ENCODE data around the gene USP10.

USP10 gene

DNA sequence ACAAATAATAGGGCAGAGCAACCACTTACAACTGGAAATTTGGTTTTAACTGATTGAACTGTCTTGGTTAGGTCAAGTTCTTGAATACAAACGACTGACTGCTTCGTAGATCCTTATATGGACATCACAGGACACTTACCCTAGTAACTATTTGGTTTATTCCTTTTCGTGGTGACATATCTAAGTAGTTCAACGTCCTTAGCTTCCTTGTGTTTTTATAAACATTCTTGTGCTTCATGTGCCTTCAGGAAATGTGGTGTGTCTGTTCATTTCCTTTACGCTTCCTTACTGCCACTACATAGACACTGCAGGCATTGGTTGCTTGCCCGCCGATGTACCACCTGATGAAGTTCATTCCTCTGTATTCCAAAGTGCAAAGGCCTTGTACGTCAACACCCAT lies 59.3 kb downstream of the USP10 start:
- TF ChIP-seq FOXM1 (IDR thresholded peaks at IDR 0.05; ENCODE audit: borderline replicate concordance, low read depth), result no peak
- no peak for TF ChIP-seq CREB1 (IDR thresholded peaks at IDR 0.05; ENCODE audit: low read depth)
- TF ChIP-seq, protein P1, sequence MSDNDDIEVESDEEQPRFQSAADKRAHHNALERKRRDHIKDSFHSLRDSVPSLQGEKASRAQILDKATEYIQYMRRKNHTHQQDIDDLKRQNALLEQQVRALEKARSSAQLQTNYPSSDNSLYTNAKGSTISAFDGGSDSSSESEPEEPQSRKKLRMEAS (IDR thresholded peaks at IDR 0.05), result no peak
- TF ChIP-seq, protein P2, sequence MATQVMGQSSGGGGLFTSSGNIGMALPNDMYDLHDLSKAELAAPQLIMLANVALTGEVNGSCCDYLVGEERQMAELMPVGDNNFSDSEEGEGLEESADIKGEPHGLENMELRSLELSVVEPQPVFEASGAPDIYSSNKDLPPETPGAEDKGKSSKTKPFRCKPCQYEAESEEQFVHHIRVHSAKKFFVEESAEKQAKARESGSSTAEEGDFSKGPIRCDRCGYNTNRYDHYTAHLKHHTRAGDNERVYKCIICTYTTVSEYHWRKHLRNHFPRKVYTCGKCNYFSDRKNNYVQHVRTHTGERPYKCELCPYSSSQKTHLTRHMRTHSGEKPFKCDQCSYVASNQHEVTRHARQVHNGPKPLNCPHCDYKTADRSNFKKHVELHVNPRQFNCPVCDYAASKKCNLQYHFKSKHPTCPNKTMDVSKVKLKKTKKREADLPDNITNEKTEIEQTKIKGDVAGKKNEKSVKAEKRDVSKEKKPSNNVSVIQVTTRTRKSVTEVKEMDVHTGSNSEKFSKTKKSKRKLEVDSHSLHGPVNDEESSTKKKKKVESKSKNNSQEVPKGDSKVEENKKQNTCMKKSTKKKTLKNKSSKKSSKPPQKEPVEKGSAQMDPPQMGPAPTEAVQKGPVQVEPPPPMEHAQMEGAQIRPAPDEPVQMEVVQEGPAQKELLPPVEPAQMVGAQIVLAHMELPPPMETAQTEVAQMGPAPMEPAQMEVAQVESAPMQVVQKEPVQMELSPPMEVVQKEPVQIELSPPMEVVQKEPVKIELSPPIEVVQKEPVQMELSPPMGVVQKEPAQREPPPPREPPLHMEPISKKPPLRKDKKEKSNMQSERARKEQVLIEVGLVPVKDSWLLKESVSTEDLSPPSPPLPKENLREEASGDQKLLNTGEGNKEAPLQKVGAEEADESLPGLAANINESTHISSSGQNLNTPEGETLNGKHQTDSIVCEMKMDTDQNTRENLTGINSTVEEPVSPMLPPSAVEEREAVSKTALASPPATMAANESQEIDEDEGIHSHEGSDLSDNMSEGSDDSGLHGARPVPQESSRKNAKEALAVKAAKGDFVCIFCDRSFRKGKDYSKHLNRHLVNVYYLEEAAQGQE (IDR thresholded peaks at IDR 0.05; ENCODE audit: low read depth), result no peak
- no peak for TF ChIP-seq CEBPB (IDR thresholded peaks at IDR 0.05)
- TF ChIP-seq NFIC (IDR thresholded peaks at IDR 0.05), result no peak
- TF ChIP-seq TEAD4 (IDR thresholded peaks at IDR 0.05), result no peak
- no peak for TF ChIP-seq EGR1 (IDR thresholded peaks at IDR 0.05)
- TF ChIP-seq RAD21 (IDR thresholded peaks at IDR 0.05; ENCODE audit: low read depth), result no peak
- no peak for TF ChIP-seq ZBTB7A (IDR thresholded peaks at IDR 0.05; ENCODE audit: low read depth)
- TF ChIP-seq EP300 (IDR thresholded peaks at IDR 0.05; ENCODE audit: borderline replicate concordance), result no peak

DNA sequence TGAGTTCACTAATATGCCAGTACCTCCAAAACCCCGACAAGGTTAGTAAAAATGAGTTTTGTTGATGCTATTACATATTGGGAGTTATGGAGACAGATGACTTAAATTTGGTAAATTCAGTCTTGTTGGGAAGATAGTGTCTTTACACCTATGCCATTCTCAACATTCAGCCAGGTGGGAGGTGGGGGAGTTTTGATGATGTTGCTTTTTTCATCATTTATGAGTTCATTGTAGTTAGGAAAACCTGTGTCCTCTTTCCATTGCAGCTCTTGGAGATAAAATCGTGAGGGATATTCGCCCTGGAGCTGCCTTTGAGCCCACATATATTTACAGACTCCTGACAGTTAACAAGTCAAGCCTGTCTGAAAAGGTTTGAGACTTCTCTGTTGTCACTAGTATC lies 60.1 kb downstream of the USP10 start:
- no peak for TF ChIP-seq FOXM1 (IDR thresholded peaks at IDR 0.05; ENCODE audit: borderline replicate concordance, low read depth)
- TF ChIP-seq CREB1 (IDR thresholded peaks at IDR 0.05; ENCODE audit: low read depth), result no peak
- no peak for TF ChIP-seq EP300 (IDR thresholded peaks at IDR 0.05; ENCODE audit: borderline replicate concordance)
- TF ChIP-seq ZBTB7A (IDR thresholded peaks at IDR 0.05; ENCODE audit: low read depth), result no peak
- TF ChIP-seq NFIC (IDR thresholded peaks at IDR 0.05), result no peak
- TF ChIP-seq TCF12 (IDR thresholded peaks at IDR 0.05; ENCODE audit: low read depth), result no peak
- TF ChIP-seq, protein P3, sequence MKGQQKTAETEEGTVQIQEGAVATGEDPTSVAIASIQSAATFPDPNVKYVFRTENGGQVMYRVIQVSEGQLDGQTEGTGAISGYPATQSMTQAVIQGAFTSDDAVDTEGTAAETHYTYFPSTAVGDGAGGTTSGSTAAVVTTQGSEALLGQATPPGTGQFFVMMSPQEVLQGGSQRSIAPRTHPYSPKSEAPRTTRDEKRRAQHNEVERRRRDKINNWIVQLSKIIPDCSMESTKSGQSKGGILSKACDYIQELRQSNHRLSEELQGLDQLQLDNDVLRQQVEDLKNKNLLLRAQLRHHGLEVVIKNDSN (IDR thresholded peaks at IDR 0.05), result no peak
- TF ChIP-seq TAF1 (IDR thresholded peaks at IDR 0.05; ENCODE audit: low read depth), result no peak
- TF ChIP-seq CEBPB (IDR thresholded peaks at IDR 0.05), result no peak
- TF ChIP-seq TEAD4 (IDR thresholded peaks at IDR 0.05), result no peak
- TF ChIP-seq, protein P1 (IDR thresholded peaks at IDR 0.05), result no peak

DNA sequence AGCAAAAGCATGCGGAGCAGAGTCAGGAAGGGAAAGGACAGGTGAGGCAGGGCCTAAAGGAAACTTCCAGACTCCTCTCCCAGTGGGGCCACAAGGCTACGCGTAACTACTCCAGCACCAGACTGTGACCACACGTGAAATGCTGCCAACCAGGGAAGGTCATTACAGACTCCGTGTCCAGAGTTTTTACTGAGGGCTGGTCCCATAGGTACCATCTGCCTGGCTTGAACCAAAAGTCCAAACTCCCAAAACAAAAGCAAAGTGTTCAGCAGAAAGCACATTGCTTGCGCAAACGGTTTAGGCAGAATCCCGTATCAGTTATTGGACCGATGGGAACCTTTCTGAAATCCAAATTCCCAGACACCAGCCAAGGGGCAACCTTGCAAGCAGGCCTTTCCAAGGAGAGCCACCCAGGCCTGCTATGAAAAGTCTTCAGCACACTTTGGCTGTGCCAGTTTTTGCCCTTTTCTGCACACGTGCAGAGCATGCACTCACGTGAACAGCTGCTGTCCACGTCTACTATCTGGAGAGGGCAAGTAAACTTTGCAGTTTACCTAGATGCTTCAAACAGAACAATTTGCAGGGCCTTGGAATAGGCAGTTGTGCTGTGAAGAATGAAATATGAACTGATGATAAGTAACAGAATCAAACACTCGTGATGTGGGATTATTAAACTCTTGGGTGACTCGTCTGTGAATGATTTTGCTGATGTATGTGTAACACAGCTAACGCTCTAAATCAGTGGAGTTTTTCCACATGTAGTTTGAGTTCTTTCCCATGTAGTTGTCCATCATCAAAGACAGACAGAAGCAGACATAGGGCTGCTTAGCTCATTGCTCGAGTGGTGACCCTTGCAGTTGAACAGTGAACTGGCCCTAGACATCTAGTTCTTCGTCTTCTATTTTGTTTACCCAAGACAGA lies 61.9 kb downstream of the USP10 start:
- TF ChIP-seq RAD21 (IDR thresholded peaks at IDR 0.05; ENCODE audit: low read depth), result no peak
- TF ChIP-seq CEBPB (IDR thresholded peaks at IDR 0.05), result no peak
- no peak for TF ChIP-seq NFIC (IDR thresholded peaks at IDR 0.05)
- no peak for TF ChIP-seq TAF1 (IDR thresholded peaks at IDR 0.05; ENCODE audit: low read depth)
- TF ChIP-seq CREB1 (IDR thresholded peaks at IDR 0.05; ENCODE audit: low read depth), result no peak
- TF ChIP-seq ZBTB7A (IDR thresholded peaks at IDR 0.05; ENCODE audit: low read depth), result no peak

DNA sequence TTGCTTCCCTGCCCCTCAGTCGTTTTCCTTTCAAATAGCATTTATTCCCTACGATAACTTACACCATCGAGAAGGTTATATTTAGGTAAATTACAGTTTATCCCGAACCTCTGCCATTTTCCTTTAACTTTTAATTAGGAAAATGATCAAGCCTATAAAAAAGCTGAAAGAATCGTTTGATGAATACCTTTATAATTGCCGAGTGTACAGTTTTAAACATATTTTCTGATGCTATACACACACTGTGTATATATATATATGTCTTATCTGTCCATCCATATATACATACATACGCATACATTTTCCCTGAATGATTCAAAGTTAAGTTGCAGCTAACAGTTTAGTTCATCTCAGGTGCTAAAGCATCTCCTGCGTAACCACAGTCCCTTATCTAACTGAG lies 63.4 kb downstream of the USP10 start:
- TF ChIP-seq, protein P2 (IDR thresholded peaks at IDR 0.05; ENCODE audit: low read depth), result no peak
- TF ChIP-seq TAF1 (IDR thresholded peaks at IDR 0.05; ENCODE audit: low read depth), result no peak

DNA sequence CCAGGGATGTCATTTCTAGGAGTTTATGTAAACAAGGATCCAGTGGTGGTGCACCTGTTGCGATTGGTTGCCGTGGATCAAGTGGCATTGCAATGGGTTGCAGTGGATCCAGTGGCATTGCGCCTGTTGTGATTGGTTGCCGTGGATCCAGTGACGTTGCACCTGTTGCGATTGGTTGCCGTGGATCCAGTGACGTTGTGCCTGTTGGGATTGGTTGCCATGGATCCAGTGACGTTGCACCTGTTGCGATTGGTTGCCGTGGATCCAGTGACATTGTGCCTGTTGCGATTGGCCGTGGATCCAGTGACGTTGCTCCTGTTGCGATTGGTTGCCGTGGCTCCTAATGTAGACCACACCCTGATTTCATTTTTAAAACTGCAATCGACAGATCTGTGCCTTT lies 63.8 kb downstream of the USP10 start:
- no peak for TF ChIP-seq CEBPB (IDR thresholded peaks at IDR 0.05)
- no peak for TF ChIP-seq RAD21 (IDR thresholded peaks at IDR 0.05; ENCODE audit: low read depth)
- TF ChIP-seq, protein P2 (IDR thresholded peaks at IDR 0.05; ENCODE audit: low read depth), result no peak
- TF ChIP-seq EGR1 (IDR thresholded peaks at IDR 0.05), result no peak
- TF ChIP-seq TAF1 (IDR thresholded peaks at IDR 0.05; ENCODE audit: low read depth), result no peak
- TF ChIP-seq CREB1 (IDR thresholded peaks at IDR 0.05; ENCODE audit: low read depth), result no peak
- no peak for TF ChIP-seq YY1 (IDR thresholded peaks at IDR 0.05; ENCODE audit: low read depth)
- TF ChIP-seq ZBTB7A (IDR thresholded peaks at IDR 0.05; ENCODE audit: low read depth), result no peak
- no peak for TF ChIP-seq EP300 (IDR thresholded peaks at IDR 0.05; ENCODE audit: borderline replicate concordance)
